ENCODE data around the gene MGAT5B. TPM values are rescaled to one million over a fixed set of nuclear protein-coding genes. Genes with fewer than 3 reads are reported as not detected.

Gene MGAT5B
- total RNA-seq, 1 donor from 2014 or later, result 1.4 TPM

DNA sequence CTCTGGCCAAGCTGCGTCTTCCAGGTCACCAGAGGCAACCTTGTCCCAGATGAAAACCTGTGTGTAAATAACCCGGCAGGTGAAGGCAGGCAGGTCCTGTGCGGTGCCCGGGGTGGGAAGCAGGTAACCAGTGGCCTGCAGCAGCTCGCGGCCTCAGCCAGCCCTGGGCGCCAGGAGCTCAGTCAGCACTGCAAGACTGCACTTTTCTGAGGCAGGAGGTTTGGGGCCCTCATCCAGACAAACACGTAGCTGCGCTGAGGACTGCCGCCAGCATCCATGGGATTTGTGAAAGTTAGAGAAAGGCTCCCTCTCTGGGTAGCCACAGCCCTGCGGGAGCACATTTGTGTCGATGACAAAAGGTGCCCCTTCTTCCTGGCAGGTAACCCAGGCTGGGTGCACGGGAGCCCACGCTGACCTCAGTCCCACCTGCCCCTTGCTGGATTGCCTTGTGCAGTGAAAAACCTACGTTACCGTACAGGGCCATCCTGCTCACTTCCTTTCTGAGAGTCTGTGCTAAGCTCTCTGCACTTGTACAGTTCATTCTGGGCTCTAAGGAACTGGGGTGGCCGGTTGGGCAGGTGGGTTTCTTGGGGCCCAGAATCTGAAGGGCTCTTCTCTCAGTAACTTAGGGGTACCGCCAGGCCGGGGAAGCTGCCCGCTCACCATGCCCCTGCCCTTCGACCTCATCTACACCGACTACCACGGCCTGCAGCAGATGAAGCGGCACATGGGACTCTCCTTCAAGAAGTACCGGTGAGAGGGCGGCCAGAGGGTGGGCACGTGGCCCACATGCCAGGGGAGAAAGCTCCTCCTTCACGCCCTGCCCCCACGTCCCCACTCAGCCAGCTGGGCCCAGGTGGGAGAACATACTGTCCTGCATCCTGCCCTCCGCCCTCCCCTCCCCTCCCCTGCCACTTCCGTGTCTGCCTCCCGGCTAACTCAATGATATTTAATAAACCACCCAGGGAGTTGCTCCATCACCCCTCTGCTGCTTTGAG lies 56.4 kb downstream of the MGAT5B start:
- DNase-seq (ENCODE audit: low read depth, low spot score), result no peak

DNA sequence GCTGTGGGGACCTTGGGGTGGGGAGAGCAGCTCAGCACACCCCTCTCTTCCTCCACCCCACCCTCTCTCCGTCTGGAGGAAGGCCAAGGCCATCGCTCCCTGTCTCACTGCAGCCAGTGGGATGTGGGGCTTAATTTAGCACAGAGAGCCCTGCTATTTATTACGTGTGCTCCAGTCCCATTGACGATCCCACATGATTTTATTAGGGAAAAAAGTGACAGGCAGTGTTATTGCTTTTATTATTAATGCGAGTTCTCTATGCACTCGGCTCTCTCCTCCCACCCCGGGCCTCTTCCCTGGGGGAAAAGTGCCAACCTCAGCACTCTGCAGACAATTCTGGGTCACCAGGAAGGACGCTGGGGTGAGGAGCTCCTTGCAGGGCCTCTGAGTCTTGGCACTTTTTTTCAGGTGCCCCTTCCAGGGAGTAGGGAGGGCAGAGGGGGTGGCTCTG lies 57.3 kb downstream of the MGAT5B start:
- no peak for DNase-seq (ENCODE audit: low read depth, low spot score)

DNA sequence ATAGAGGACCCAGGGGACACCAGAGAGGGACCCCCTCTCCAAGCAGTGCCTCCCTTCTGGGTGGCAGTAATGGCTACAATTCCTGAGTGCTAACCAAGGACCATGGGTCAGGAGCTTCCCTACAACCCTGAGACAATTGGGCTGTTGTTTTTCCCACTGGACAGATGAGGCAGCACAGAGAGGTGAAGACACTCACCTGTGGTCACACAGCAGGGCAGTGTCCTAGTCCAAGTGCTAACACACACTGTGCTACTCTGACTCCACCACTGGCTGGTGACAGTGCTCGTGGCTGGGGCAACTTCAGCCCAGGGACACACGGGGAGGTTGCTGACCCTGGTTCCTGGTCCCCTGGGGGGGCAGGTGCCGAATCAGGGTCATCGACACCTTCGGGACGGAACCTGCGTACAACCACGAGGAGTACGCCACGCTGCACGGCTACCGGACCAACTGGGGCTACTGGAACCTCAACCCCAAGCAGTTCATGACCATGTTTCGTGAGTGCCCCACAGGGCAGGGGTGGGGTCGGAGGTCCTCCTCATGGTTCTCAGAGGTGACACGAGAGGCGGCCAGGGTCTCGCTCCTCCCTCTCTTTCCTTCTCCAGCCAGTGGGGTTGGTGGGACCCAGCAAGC lies 58.1 kb downstream of the MGAT5B start:
- no peak for DNase-seq (ENCODE audit: low read depth, low spot score)

DNA sequence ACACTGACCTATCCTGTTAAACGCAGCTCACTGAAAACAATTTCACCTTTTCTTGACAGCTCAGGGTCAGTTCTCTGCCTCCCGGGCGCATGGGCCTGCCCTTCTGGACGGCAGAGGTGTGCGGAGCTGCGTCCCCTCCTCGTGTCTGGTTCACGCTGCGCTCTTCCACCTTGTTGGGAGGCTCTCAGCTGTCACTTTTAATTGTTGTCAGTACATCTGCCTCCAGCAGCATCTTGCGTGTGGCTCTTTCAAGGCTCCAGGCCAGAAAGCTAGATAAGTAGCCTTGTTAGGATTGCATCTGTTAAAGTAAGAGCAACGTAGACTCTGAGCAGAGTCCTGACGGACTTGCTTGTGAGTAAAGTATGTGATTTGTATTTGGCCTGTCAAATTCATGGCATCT lies 59.4 kb downstream of the MGAT5B start:
- no peak for DNase-seq (ENCODE audit: low read depth, low spot score)

DNA sequence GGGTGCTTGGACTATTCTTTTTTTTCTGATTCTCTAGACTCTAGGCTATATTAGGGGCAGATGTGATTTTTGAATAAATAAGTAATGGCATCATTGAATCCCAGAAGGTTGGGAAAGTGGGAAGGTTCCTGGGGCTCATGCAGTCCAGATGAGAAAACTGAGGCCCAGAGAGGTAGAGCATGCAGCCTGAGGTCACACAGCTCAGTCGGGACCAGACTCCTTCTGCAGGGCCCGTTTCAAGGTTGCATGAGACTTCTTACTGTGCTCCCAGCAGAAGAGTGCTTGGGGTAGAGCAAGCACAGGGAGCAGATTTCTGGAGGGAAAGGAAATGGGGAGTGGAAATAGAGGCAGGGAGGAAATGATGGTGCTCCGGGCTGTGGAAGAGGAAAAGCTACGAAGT lies 59.8 kb downstream of the MGAT5B start:
- DNase-seq (ENCODE audit: low read depth, low spot score), result no peak

DNA sequence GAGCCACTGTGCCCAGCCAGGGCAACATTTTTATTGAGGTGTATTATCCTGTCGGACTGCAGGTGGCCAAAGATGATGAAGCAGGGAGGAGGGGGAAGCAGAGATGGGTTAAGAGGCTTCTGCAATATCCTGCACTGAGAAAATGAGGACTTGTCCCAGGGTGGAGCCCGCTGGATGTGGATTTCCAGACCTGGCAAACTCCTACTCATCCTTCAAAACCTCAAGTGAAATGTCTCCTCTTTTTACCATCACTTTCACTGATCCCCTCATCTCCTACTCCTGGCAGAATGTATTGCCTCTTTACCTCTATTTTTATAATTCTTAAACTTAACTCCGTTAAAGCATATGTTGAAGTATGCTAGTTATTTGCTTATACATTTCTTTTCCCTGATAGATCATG lies 60.9 kb downstream of the MGAT5B start:
- DNase-seq (ENCODE audit: low read depth, low spot score), result no peak

DNA sequence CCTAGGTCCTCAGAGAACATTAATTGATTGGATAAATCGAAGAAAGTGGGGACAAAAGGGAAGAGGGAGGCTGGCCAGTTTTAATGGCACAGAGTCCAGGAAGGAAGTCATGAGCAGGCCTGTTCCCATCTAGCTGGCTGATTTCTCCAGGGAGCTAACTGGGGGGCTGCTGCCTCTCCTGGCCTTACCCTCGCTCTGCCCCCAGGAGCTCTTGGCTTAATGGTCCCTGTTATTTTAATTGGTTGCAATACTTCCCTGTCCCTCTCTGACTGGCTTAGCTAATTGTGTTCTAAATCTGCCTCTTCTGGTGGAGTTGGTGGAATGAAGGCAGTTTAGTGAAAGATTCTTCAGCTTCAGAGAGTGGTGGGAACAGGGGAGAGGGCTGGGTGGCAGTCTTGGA lies 61.4 kb downstream of the MGAT5B start:
- DNase-seq (ENCODE audit: low read depth, low spot score), result no peak

DNA sequence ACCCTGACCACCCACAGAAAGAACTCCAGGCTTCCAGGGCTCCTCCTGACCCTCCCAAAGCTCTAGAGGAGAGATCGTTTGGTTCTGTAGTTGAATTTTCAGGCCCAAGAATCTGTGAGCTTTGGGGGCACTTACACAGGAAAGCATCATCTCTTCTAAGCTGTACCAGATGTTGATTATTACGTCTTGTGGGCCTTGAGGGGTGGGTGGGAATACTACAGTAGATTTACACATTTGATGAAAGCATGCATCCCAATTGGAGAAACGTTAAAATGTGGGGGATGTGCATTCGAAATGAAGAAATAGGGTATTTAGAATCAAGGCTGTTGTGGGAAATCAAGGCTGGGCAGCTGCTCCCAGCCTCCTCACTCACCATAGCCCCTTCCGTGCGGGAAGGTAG lies 61.9 kb downstream of the MGAT5B start:
- DNase-seq (ENCODE audit: low read depth, low spot score), result no peak

DNA sequence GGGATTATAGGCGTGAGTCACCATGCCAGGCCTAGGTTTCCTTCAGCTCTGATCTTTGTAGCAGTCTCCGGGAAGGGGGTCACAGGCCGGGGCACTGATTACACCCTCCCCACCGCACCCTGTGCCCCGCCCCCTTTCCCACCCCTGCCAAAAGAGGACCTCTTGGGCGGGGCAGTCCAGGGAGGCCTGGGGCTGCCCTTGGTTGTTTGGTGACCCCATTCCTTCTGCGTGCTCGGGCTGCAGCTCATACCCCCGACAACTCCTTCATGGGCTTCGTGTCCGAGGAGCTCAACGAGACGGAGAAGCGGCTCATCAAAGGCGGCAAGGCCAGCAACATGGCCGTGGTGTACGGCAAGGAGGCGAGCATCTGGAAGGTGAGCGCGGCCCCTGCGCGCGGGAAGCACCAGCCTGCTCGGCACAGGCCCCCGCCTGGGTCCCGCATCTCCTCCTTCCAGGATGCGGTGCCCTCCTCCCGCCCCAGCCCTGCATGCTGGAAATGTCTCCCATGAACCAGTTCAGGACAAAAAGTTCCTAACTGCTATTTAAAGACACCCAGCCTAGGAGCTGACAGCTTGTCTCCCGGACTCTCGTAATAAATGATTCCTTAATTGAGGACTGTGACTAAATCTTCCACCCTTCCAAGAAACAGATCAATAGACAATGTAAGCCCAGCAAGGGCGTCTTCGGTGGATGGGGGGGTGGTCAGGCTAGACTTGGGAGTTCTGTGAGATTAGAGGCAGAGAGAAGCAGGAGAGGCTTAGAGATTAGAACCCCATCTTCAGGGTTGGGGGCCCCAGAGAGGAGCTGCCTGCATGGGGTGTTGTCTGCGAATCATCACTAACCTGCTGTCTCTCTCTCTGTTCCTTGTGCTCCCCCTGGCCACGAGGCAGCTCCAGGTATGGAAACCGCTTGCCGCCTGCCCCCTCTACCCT lies 64.5 kb downstream of the MGAT5B start:
- DNase-seq (ENCODE audit: low read depth, low spot score), result no peak

DNA sequence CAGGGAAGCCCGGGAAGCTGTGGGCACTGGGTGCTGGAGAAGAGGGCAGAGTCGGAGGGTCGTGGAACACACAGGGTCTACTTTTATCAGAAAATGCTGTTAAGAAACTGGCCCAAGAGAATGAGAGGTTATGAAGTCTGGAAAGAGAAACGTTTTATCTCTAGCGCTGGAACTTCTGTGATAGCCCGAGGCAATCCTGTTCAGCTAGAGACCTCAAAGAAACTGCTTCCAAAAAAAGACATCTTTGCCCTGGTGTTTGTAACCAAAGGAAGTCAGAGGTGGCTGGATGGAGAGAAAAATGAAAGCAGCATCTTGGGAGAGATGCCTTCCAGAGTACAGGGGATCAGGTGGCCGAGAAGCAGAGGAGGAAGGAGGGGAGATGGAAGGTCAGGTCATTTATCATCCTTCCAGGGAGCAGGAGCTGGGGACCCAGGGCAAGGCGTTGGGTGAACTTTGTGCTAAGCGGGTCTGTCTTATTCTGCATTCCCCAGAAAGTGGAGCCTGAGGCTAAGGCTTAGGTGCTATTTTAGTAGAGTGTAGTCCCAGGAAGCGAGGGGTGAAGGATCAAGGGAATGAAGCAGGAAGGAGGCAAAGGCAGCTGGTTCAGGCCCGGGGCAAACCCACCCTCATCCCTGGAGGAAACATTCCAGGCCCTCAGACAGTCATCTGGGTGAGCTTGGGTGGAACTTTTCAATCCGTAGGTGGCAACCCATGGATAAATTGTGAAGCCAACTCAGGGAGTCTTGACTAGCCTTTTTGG lies 66.5 kb downstream of the MGAT5B start:
- no peak for DNase-seq (ENCODE audit: low read depth, low spot score)

DNA sequence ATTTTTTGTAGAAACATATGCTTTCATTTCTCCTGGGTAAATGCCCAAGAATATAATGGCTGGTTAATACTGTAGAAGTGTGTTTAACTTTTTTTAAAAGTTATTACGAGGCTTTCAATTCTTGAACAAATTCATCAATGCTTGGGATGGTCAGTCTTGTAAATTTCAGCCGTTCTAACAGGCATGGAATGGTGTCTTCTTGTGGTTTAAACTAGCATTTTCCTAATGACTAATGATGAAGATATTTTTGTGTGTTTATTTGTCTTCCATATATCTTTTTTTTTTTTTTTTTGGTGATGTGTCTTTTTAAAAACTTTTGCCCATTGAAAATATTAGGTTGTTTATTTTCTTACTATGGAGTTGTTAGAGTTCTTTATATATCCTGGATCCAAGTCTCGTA lies 67.1 kb downstream of the MGAT5B start:
- DNase-seq (ENCODE audit: low read depth, low spot score), result no peak

DNA sequence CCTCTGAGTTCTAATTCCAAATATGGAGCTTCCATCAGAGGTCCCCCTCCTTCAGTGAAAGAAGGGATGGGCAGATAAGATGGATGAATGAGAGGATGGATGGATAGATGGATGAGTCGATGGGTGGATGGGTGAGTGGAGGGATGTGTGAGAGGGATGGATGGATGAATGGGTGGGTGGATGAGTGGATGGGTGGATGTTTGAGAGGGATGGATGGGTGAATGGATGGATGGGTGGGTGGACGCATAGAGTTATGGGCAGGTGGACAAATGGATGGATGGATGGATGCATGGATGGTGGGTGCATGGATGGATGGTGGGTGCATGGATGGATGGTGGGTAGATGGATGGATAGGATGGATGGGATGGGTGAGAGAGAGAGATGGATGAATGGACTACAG lies 69.0 kb downstream of the MGAT5B start:
- no peak for DNase-seq (ENCODE audit: low read depth, low spot score)

DNA sequence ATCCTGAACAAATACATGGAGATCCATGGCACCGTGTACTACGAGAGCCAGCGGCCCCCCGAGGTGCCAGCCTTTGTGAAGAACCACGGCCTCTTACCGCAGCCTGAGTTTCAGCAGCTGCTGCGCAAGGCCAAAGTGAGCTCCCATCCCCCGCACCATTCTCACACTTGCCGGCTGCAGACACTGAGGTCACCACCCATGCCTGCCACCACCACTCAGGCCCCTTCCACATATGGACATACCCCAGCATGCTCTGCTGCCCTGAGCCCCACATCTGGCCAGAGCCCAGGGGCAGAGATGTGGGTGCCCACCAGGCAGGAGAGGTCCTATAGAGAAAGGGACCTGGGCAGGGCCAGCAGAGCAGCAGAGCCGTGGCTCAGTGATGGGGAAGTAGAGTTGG lies 69.8 kb downstream of the MGAT5B start:
- no peak for DNase-seq (ENCODE audit: low read depth, low spot score)

DNA sequence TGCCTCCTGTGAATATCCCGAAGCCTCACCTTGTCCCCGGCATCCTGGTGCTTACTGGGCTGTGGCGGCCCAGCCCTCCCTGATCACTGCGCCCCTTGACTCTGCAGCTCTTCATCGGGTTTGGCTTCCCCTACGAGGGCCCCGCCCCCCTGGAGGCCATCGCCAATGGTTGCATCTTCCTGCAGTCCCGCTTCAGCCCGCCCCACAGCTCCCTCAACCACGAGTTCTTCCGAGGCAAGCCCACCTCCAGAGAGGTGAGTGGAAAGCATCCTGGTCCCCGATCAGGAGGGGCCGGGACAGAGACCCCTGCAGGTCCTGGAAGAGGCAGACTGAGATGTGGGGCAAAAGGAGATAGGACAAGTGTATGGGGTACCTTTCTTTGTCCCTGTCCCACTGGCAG lies 72.1 kb downstream of the MGAT5B start:
- DNase-seq (ENCODE audit: low read depth, low spot score), result no peak

DNA sequence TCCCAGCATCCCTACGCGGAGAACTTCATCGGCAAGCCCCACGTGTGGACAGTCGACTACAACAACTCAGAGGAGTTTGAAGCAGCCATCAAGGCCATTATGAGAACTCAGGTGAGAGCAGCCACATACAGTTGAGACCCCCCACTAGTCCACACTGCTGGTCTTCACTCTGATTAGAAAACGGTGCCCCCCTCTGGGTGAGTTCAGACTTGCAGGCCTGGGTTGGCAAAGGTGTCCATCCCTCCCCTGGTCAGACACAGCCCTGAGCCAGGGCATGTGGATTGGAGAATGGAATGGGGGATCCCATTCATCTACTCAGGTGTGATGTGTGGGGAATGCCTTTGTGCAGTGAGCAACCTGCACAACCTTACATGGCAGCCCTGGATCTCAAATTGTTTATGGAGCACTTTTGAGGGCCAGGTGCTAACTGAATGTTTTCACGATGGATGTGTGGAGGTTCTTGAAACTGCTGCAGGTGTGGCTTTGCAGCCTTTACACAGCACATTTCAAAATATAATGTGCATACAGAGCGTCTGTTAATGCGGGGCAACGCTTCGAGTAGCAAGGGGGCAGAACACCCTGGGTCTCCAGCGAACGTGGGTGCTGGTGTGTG lies 72.6 kb downstream of the MGAT5B start:
- no peak for DNase-seq (ENCODE audit: low read depth, low spot score)

DNA sequence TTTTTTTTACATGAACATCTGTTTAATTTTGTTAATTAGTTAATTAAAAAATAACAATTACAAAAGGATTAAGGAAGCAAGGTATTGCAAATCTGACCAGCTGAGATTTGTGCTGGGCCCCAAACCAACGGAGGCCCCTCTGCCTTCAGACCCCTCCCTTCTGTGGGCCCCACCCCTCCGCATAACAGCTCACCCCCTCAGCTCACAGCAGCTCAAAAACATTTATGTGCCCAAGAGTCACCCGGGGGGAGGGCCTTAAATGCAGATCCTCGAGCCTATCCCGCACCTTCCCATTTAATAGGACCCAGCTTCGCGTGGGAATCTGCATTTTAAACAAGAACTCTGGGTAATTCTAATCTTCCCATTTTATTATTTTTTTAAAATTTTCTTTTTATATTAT lies 75.0 kb downstream of the MGAT5B start:
- no peak for DNase-seq (ENCODE audit: low read depth, low spot score)

DNA sequence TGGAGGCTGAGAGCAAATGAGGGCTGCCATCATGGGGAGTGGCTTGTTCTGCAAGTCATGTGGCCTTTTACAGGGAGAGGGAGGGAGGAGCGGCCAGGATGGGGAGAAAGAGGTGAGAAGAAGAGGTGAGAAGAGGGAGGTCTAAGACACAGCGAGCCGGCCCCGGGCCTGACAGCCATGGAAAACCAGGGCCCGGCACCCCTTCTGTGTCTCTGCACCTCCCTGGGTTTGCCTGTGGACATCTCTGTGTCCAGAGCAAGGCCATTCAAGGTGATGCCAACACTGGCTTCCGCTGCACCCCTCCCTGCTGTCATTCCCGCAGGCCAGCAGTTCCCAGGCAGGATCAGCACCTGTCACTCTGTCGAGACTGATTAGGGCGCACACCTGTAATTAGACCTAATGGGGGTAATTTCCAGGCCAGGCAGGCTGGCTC lies 75.6 kb downstream of the MGAT5B start:
- no peak for DNase-seq (ENCODE audit: low read depth, low spot score)

DNA sequence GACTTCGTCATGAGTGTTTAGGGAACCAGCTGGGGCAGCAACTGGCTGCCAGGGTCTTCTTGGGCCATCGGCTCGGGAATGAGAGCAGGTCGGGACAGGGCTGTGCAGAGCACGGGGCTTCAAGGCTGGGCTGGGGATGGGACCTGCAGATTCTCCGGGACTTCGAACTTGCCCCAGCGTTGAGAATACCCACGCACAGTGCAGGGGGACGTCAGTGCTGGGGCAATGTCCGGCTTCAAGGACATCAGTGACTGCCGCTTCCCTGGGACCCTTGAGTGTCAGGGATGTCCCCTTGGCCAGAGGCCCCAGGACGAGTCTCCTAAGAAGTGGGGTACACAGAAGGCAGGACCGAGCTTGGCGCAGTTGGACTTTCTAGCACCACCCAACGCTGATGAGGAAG lies 76.3 kb downstream of the MGAT5B start:
- no peak for DNase-seq (ENCODE audit: low read depth, low spot score)

DNA sequence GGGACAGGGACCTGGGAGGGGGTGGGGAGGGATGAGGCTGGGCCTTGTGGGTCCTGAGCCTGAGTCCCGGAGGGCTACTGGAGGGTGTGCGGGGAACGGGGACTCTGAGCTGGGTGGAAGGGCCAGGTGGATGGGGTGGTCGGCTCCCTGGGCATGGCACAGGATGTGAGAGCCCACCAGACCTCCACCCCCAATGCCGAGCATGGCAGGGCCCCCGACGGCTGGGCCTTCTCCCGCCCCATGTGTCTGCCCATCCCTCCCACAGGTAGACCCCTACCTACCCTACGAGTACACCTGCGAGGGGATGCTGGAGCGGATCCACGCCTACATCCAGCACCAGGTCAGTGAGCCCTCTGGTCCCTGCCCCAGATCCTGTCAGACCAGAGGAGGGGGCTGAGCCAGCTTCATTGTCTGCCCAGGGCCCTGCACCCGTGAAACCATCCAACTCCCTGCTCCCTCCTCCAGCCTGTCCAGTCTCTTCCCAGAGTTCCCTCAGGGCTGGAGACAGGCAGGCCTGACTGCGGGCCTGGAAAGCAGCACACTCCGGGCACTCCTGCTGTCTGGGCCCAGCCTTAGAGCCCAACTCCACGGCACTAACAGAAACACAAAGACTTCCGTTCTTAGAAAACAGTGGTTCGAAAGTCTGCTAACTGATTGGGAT lies 78.0 kb downstream of the MGAT5B start:
- DNase-seq (ENCODE audit: low read depth, low spot score), result no peak

DNA sequence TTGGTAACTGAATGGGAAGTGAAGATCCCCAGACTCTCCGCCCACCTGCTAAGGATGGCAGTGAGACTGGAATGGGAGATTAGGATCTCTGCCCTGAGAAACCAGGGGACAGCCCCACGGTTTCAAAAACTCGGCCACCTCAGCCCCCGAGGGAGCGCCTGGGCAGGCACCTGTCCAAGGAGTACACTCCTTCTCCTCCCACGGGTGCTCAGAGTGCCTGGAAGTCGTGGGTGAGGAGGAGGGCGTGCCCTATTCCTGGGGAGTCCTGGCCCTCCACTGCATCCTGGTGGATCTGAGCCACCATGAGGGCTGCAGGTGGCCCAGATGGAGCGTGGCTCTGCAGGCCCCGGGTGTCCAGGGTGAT lies 78.5 kb downstream of the MGAT5B start:
- DNase-seq (ENCODE audit: low read depth, low spot score), result no peak
